IPS DF 4.7 (cell line): ENCODE results near the gene DERL3.
A peak's percentile ranks its signal among the peaks of the same experiment; 100 is the strongest.
"Not testable (repeated sequence)": the region's sequence is repeated elsewhere in the genome, so short reads cannot be mapped to it uniquely, and the experiment has no call there.

Experiments
- DNase-seq: peaks from one replicate; pipeline ENCODE4 v3.0.0-alpha.2; 2013; ENCODE audit warnings: low spot score; ENCODE audit errors: extremely low read depth

Gene DERL3

DNA sequence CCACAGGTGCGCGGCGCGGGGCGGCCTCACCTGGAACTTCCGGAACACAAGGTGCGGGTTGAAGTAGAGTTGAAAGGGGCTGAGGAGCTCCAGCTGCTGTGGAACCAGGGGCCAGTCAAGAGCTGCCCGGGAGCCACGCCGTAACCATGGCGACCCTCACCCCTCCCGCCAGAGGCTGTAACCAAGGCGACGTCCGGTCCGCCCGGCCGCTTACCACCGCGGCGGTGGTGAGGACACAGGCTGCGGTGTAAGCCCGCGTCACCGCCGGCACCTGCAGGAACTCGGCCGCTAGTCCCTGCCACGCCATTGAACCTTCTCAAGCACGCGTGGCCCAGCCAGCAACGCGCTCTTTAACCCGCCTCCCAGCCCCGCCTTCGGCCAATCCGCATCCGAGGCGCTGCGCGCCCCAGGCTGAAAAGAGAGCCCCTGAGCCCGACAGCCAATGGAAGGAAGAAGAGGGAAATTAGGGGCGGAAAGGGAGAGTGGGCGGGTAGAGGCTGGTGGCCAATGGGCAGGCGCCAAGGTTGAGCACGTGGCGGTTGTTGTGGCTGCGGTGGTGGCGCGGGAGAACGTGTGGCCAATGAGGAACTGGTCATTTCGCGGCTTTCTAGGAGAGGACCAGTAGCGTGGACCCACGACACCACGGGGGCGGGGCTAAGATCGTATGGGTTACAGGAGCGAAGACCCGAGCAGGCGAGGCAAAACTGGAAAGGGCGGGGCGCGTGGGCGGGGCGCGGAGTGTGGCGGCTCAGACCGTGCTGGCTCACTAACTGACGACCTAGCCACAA is at the start of gene DERL3:
TSS of gene DERL3 (minus strand) at position 326 of the 788 bp plus-strand sequence. CDS start at position 307, 19 bp downstream.
- peak; percentile 98 for DNase-seq

DNA sequence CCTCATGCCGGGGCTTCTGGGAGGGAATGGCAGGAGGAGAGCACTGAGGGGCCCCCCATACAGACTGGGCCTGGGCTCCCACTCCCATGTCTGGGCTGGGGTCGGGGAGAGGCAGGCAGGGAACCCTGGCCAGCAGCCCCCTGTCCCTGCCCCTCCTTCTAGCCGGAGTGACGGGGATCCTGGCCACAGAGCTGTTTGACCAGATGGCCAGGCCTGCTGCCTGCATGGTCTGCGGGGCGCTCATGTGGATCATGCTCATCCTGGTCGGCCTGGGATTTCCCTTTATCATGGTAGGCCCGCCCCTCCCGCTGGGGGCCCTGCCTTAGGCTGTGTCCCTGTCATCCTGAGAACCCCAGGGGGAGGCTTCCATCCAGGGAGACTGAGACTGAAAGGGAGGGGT is 45.3 kb upstream of the DERL3 start:
- no peak for DNase-seq

DNA sequence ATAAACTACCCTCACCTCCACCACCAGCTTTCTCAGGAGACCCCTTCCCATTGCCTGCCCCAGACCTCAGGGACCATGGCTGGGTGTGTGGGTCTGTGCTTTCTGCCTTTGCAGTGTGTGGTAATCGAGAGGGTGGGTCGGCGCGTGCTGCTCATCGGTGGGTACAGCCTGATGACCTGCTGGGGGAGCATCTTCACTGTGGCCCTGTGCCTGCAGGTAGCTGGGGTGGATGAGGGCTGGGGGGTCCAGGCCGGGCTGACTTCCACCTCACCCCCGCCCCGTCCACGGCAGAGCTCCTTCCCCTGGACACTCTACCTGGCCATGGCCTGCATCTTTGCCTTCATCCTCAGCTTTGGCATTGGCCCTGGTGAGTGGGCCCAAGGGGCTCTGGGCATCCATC is 44.9 kb upstream of the DERL3 start:
- no peak for DNase-seq

- no peak for DNase-seq
Measured at GRCh38 chr22:23882370-23882769, 43.6 kb upstream of the DERL3 start.

- DNase-seq = no peak
Measured at GRCh38 chr22:23878219-23878618, 39.4 kb upstream of the DERL3 start.

- no peak for DNase-seq
Measured at GRCh38 chr22:23877566-23877965, 38.8 kb upstream of the DERL3 start.

GRCh38 chr22:23875801-23876200 is 37.0 kb upstream of the DERL3 start:
- no peak for DNase-seq

GRCh38 chr22:23874871-23875270 is 36.1 kb upstream of the DERL3 start:
- DNase-seq = no peak

GRCh38 chr22:23868580-23868979 is 29.8 kb upstream of the DERL3 start:
- DNase-seq = no peak

DNA sequence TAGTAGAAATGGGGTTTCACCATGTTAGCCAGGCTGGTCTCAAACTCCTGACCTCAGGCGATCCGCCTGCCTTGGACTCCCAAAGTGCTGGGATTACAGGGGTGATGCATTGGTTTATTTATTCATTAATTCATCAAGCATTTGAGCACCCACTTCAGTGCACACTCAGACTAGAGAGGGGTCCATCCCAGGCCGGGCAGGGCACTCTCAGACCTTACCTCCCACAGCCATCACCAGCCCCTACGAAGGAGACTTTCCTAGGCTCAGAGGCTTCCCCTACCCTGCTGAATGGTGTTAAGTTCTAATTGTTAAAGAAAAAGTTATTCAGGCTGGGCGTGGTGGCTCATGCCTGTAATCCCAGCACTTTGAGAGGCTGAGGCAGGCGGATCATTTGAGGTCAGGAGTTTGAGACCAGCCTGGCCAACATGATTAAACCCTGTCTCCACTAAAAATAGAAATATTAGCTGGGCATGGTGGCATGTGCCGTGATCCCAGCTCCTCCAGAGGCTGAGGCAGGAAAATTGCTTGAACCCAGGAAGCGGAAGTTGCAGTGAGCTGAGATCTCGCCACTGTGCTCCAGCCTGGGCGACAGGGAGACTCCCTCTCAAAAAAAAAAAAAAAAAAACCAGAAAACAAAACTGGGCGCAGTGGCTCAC is 25.8 kb upstream of the DERL3 start:
- not testable (repeated sequence) for DNase-seq

- DNase-seq = no peak
Measured at GRCh38 chr22:23862103-23862502, 23.3 kb upstream of the DERL3 start.

GRCh38 chr22:23860187-23860586 is 21.4 kb upstream of the DERL3 start:
- DNase-seq = not testable (repeated sequence)

- DNase-seq = no peak
Measured at GRCh38 chr22:23859201-23859600, 20.4 kb upstream of the DERL3 start.

GRCh38 chr22:23858484-23858815 is 19.6 kb upstream of the DERL3 start:
- no peak for DNase-seq

DNA sequence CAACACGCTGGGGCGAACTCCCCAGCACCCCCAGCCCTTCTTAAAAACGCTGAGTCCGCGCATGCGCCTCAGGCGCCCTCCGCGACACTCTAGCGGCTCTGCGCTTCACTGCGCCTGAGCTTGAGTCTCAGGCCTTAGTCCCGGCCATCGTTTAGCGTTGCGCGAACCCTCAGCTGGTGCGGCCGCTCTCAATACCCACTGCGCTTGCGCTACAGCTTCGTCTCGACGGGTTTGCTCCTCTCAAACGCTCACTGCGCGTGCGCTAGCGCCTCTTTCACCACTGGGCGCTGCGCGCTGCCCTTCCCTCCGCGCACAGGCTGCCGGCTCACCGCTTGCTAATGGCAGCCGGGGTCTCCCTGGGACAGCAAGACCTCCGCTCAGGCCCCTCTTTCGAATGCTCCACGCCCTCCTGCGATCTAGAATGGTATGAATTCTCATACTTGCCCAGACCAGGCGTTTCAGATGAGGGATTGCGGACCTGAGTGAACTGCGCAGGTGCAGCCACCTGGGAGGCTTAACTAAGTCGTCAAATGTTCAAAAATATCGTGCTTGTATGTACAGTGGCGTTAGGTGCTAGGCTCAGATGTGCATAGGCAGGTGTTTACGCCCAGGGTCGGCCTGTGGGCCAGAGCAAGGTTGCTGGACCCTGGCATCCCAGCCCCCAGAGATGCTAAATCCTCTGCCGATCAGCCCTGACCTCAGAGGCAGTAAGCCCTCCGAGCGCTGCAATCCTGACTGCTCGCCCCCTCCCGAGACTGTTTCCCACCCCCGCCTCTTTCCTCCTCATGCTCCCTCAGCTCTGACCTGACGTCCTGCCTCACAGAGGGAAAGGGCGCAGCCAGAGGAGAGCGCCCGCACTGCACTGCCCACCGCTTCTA is 19.0 kb upstream of the DERL3 start, which contains the start of gene SLC2A11:
TSS of gene SLC2A11 (plus strand) at position 270 of the 878 bp plus-strand sequence. CDS start at position 395, 125 bp downstream.
- peak; percentile 95 for DNase-seq

DNA sequence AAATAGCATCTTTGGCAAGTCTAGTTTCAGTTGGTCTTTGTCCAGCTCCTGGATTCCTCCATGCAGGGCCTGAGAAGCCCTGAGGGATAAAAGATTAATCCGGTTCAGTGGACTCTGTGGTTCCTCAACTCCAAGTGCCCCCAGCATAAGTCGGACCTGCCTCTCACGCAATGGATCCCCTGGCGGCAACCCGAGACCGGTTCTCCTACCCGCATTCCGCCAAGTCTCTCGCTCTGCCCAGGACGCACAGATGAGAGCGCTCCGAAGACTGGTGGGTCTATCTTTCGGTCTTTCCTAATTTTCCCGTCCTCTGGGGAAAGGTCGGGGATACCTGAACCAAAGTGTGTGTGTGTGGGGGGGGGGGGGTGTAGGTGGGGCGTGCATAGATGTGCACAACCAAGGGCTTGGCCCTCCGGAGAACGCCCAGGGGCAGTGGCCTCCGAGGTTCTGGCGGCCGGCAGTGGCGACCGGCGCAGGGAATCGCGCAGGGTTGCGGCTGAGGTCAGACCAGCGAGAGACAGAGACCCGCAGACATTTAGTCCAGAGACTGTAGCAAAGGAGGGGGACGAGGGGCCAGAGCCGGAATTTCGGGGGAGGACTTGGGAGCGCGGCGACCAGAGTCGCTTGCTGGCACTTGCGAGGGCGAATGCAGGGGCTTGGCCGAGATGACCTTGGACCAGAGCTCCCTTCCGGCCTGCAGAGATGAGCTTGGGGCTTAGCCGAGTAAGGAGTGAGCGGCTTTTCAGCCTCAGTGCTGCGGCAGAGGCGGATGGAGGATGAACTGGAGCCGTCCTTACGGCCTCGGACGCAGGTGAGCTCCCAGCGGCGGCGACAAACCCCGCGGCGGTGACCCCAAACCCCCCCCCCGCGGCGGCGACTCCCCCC is 18.2 kb upstream of the DERL3 start:
- no peak for DNase-seq

DNA sequence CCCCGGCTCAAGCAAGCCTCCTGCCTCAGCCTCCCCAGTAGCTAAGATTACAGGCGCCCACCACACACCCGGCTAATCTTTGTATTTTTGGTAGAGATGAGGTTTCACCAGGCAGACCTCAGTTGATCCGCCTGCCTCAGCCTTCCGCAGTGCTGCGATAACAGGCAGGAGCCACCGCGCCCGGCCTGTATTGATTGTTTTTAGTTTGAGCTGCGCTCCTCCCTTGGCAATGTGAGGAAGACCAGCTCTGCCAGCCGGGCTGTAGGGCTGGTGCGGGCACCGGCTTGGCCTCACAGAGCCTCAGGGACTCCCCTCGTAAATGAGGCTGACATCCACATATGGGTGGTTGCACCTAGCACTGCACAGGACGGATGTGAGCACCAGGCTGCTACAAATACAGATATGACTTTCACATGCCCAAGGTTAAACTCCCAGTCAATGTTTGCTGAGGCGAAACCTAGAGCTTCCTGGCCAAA is 11.4 kb upstream of the DERL3 start:
- DNase-seq = no peak

- DNase-seq = no peak
Measured at GRCh38 chr22:23849009-23850006, 10.5 kb upstream of the DERL3 start.
